Measurements from ENCODE around the gene AMDHD2.

DNA sequence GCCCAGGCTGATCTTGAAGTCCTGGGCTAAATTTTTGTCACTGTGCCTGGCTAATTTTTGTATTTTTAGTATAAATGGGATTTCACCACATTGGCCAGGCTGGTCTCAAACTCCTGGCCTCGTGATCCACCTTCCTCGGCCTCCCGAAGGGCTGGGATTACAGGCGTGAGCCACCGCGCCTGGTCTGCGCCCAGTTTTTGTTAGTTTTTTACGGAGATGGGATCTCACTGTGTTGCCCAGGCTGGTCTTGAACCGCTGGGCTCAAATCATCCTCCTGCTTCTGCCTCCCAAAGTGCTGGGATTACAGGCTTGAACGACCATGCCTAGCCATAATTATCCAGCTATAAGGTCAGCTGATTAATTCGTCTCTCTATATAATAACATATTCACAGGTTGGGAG is 13.7 kb downstream of the AMDHD2 start:
- TF ChIP-seq, protein P1, sequence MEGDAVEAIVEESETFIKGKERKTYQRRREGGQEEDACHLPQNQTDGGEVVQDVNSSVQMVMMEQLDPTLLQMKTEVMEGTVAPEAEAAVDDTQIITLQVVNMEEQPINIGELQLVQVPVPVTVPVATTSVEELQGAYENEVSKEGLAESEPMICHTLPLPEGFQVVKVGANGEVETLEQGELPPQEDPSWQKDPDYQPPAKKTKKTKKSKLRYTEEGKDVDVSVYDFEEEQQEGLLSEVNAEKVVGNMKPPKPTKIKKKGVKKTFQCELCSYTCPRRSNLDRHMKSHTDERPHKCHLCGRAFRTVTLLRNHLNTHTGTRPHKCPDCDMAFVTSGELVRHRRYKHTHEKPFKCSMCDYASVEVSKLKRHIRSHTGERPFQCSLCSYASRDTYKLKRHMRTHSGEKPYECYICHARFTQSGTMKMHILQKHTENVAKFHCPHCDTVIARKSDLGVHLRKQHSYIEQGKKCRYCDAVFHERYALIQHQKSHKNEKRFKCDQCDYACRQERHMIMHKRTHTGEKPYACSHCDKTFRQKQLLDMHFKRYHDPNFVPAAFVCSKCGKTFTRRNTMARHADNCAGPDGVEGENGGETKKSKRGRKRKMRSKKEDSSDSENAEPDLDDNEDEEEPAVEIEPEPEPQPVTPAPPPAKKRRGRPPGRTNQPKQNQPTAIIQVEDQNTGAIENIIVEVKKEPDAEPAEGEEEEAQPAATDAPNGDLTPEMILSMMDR (IDR thresholded peaks at IDR 0.05; ENCODE audit: low read depth, low read length, missing input control): no peak
- TF ChIP-seq, protein P2, sequence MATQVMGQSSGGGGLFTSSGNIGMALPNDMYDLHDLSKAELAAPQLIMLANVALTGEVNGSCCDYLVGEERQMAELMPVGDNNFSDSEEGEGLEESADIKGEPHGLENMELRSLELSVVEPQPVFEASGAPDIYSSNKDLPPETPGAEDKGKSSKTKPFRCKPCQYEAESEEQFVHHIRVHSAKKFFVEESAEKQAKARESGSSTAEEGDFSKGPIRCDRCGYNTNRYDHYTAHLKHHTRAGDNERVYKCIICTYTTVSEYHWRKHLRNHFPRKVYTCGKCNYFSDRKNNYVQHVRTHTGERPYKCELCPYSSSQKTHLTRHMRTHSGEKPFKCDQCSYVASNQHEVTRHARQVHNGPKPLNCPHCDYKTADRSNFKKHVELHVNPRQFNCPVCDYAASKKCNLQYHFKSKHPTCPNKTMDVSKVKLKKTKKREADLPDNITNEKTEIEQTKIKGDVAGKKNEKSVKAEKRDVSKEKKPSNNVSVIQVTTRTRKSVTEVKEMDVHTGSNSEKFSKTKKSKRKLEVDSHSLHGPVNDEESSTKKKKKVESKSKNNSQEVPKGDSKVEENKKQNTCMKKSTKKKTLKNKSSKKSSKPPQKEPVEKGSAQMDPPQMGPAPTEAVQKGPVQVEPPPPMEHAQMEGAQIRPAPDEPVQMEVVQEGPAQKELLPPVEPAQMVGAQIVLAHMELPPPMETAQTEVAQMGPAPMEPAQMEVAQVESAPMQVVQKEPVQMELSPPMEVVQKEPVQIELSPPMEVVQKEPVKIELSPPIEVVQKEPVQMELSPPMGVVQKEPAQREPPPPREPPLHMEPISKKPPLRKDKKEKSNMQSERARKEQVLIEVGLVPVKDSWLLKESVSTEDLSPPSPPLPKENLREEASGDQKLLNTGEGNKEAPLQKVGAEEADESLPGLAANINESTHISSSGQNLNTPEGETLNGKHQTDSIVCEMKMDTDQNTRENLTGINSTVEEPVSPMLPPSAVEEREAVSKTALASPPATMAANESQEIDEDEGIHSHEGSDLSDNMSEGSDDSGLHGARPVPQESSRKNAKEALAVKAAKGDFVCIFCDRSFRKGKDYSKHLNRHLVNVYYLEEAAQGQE (IDR thresholded peaks at IDR 0.05): no peak
- no peak for TF ChIP-seq RAD21 (IDR thresholded peaks at IDR 0.05)
- TF ChIP-seq, protein P3, sequence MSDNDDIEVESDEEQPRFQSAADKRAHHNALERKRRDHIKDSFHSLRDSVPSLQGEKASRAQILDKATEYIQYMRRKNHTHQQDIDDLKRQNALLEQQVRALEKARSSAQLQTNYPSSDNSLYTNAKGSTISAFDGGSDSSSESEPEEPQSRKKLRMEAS (IDR thresholded peaks at IDR 0.05): no peak
- TF ChIP-seq, protein P4, sequence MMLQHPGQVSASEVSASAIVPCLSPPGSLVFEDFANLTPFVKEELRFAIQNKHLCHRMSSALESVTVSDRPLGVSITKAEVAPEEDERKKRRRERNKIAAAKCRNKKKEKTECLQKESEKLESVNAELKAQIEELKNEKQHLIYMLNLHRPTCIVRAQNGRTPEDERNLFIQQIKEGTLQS (IDR thresholded peaks at IDR 0.05): no peak
- no peak for TF ChIP-seq YY1 (IDR thresholded peaks at IDR 0.05)

Measured in liver (tissue), 3 donors.